Hepatocyte (in vitro differentiated cells): ENCODE data around the gene ACY1. TPM values are rescaled to one million over a fixed set of nuclear protein-coding genes. Genes with fewer than 3 reads are reported as not detected.

Source experiments
- DNase-seq: peaks from one replicate; pipeline ENCODE4 v3.0.0-alpha.2; 2016; ENCODE audit warnings: low spot score
- H2AFZ ChIP-seq: fragments of 200-600 bp; sonication (generic); 2 replicates; pipeline ENCODE4 v1.6.0; 2016; ENCODE audit warnings: antibody characterized with exemption, mild to moderate bottlenecking
- H3K27ac ChIP-seq: fragments of 200-600 bp; sonication (generic); 2 replicates; pipeline ENCODE4 v1.5.1; 2016; ENCODE audit warnings: mild to moderate bottlenecking
- H3K27me3 ChIP-seq: fragments of 200-600 bp; sonication (generic); 2 replicates; pipeline ENCODE4 v1.6.1; 2016
- H3K36me3 ChIP-seq: fragments of 200-600 bp; sonication (generic); replicated peaks from 2 replicates; pipeline ENCODE4 v1.5.1; 2016; ENCODE audit warnings: low read depth; ENCODE audit not compliant: insufficient read depth
- H3K4me1 ChIP-seq: fragments of 200-600 bp; sonication (generic); 2 replicates; pipeline ENCODE4 v1.5.1; 2016; ENCODE audit warnings: mild to moderate bottlenecking, moderate library complexity; ENCODE audit not compliant: insufficient read depth
- H3K4me2 ChIP-seq: fragments of 200-600 bp; sonication (generic); 2 replicates; pipeline ENCODE4 v1.6.0; 2016
- H3K4me3 ChIP-seq: fragments of 200-600 bp; sonication (generic); 2 replicates; pipeline ENCODE4 v1.5.1; 2016; ENCODE audit warnings: mild to moderate bottlenecking
- H3K79me2 ChIP-seq: fragments of 200-600 bp; sonication (generic); 2 replicates; pipeline ENCODE4 v1.6.0; 2017; ENCODE audit warnings: mild to moderate bottlenecking
- H3K9me2 ChIP-seq: fragments of 200-600 bp; sonication (generic); replicated peaks from 2 replicates; pipeline ENCODE4 v1.6.0; 2017; ENCODE audit warnings: mild to moderate bottlenecking; ENCODE audit not compliant: insufficient read depth
- H3K9me3 ChIP-seq: fragments of 200-600 bp; sonication (generic); 2 replicates; pipeline ENCODE4 v1.5.1; 2016; ENCODE audit warnings: low read depth, mild to moderate bottlenecking
- H4K20me1 ChIP-seq: fragments of 200-600 bp; sonication (generic); 2 replicates; pipeline ENCODE4 v1.6.0; 2016; ENCODE audit warnings: mild to moderate bottlenecking; ENCODE audit not compliant: insufficient read depth, poor library complexity, severe bottlenecking
- EZH2 ChIP-seq: fragments of 200-600 bp; sonication (generic); IDR thresholded peaks from 2 replicates; pipeline ENCODE4 v1.6.1; 2016; ENCODE audit warnings: antibody characterized with exemption, mild to moderate bottlenecking, borderline replicate concordance
- EZH2phosphoT487 ChIP-seq: fragments of 200-600 bp; sonication (generic); IDR thresholded peaks from one replicate; pipeline ENCODE4 v1.6.1; 2018; ENCODE audit warnings: antibody characterized with exemption, mild to moderate bottlenecking, low read depth, moderate library complexity; ENCODE audit not compliant: unreplicated experiment, severe bottlenecking
- WGBS: methylation state at CpG from one replicate; pipeline ENCODE4 v1.1.6; 2016; ENCODE audit warnings: low lambda C conversion rate; ENCODE audit errors: missing lambda C conversion rate; 5-methylcytosine and 5-hydroxymethylcytosine counted together
- polyA plus RNA-seq: library from polyadenylated mRNA; unstranded; fragments of >200 nt; fragmentation: Nextera tagmentation; extraction: Ambion mirVana; gene quantifications from 2 replicates; pipeline ENCODE4 v1.2.1, GENCODE V29; 2016
- total RNA-seq: library from RNA; depleted of rRNA; stranded (reverse); fragments of >200 nt; gene quantifications from 2 replicates; pipeline ENCODE4 v1.2.3, GENCODE V29; 2014
- TF ChIP-seq, protein P1 (sequence below): fragments of 200-600 bp; sonication (generic); IDR thresholded peaks from 2 replicates; pipeline ENCODE4 v1.5.1; 2016; ENCODE audit warnings: antibody characterized with exemption, mild to moderate bottlenecking; ENCODE audit not compliant: poor library complexity

The ACY1 gene
- total and polyA plus RNA-seq, 2 experiments from 2014 or later: 164 to 183 TPM

DNA sequence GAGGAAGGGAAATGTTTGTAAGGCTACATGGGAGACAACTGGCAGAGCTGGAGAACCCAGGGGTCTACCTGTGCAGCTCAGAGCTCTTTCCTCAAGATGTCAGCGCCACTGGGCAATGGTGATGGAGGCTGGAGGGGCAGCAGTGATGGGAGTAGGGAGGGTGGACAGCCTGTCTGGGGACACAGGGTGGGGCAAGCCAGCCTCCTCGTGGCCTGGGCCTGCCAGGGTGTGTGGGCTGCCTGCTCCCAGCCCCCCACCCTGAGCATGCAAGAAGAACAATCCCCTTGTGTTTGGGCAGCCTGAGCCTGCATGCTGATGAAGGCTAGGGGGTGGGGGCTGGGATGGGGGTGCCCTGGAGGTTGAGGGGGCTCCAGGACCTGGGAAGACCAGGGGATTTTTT lies 17.3 kb upstream of the ACY1 start:
- DNase-seq: no peak
- WGBS: 79% methylated on average over 2 of the region's 2 CpGs
- H3K36me3 ChIP-seq: no peaks in the 10 kb centered on the region
- no peak overlapping the region for H3K4me3 ChIP-seq
- peaks cover 31% of the 10 kb centered on the region for H3K79me2 ChIP-seq
- no peaks in the 10 kb centered on the region for H4K20me1 ChIP-seq
- peaks cover 31% of the 10 kb centered on the region for H3K4me1 ChIP-seq
- no peaks in the 10 kb centered on the region for H3K9me2 ChIP-seq
- H3K4me2 ChIP-seq: peak overlapping the region; percentile 97
- H3K27me3 ChIP-seq: no peaks in the 10 kb centered on the region
- H3K9me3 ChIP-seq: no peaks in the 10 kb centered on the region
- TF ChIP-seq, protein P1, sequence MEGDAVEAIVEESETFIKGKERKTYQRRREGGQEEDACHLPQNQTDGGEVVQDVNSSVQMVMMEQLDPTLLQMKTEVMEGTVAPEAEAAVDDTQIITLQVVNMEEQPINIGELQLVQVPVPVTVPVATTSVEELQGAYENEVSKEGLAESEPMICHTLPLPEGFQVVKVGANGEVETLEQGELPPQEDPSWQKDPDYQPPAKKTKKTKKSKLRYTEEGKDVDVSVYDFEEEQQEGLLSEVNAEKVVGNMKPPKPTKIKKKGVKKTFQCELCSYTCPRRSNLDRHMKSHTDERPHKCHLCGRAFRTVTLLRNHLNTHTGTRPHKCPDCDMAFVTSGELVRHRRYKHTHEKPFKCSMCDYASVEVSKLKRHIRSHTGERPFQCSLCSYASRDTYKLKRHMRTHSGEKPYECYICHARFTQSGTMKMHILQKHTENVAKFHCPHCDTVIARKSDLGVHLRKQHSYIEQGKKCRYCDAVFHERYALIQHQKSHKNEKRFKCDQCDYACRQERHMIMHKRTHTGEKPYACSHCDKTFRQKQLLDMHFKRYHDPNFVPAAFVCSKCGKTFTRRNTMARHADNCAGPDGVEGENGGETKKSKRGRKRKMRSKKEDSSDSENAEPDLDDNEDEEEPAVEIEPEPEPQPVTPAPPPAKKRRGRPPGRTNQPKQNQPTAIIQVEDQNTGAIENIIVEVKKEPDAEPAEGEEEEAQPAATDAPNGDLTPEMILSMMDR: no peak
- no peak for TF ChIP-seq EZH2
- no peak for TF ChIP-seq EZH2phosphoT487
- H2AFZ ChIP-seq: no peak overlapping the region
- no peak overlapping the region for H3K27ac ChIP-seq

DNA sequence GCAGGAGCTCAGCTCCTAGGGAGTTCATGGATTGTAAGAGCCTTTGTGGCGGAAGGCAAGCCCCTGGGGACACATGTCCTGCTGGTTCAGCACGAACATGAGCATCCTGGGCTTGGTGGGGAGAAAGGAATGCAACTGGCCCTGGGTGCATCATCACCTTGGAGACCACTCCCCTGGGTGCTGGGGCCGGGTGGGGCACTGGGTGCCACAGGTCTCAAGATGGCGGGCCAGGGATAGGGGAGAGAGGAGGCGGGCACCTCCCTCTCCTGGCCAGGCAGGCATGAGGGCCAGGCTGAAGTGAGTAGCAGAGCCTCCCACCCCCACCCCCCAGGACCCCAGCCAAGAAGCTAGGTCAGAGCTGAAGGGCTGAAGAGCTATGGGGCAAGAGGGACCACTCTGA lies 16.8 kb upstream of the ACY1 start:
- H3K79me2 ChIP-seq: peaks cover 31% of the 10 kb centered on the region
- no peaks in the 10 kb centered on the region for H4K20me1 ChIP-seq
- no peak for DNase-seq
- peak overlapping the region; percentile 75 for H3K4me3 ChIP-seq
- H3K27me3 ChIP-seq: no peaks in the 10 kb centered on the region
- peak overlapping the region; percentile 95 for H3K27ac ChIP-seq
- H2AFZ ChIP-seq: peak overlapping the region; percentile 40
- H3K9me2 ChIP-seq: no peaks in the 10 kb centered on the region
- WGBS: 86% methylated on average over 2 of the region's 5 CpGs
- peaks cover 31% of the 10 kb centered on the region for H3K4me1 ChIP-seq
- H3K9me3 ChIP-seq: no peaks in the 10 kb centered on the region
- TF ChIP-seq EZH2 (no peak), EZH2phosphoT487 (no peak)
- TF ChIP-seq, protein P1: no peak
- no peaks in the 10 kb centered on the region for H3K36me3 ChIP-seq
- H3K4me2 ChIP-seq: peak overlapping the region; percentile 97

DNA sequence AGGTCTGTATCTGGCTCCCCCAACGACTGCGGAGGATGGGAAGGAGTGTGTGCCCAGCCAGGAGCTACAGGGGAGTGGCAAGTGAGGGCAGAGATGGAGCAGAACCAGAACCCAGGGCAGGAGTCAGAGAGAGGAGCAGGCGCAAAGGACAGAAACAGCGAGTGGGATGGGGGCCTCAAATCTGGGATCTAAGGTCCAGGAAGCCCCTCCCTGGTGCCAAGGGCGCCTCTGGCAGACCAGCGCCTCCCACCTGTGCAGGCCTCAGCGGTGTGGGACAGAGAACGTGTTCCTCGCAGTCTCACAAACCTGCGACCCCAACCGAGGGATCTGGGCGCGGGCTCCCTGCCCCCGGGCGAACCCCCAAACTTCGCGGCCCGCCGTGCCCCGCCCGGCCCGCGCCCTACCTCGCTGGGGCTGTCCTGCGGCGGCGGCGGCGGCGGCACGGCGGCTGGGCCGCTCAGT lies 16.4 kb upstream of the ACY1 start:
- Histone ChIP-seq H3K4me1 (peaks cover 31% of the 10 kb centered on the region), H3K36me3 (no peaks in the 10 kb centered on the region), H3K27me3 (no peaks in the 10 kb centered on the region), H3K4me3 (peak overlapping the region; percentile 75), H3K27ac (peak overlapping the region; percentile 95), H4K20me1 (no peaks in the 10 kb centered on the region), H2AFZ (peak overlapping the region; percentile 40), H3K9me2 (no peaks in the 10 kb centered on the region), H3K9me3 (no peaks in the 10 kb centered on the region), H3K4me2 (peak overlapping the region; percentile 97), H3K79me2 (peaks cover 31% of the 10 kb centered on the region)
- WGBS: 12% methylated on average over 12 of the region's 33 CpGs
- TF ChIP-seq EZH2phosphoT487 (no peak), EZH2 (no peak)
- TF ChIP-seq, protein P1: no peak
- no peak for DNase-seq
